GM23338 (cell line): ENCODE results near the gene NCOR2.

Experiments
- EZH2 ChIP-seq: fragments of 200-600 bp; sonication (generic); IDR thresholded peaks from one replicate; pipeline ENCODE4 v1.8.0; 2017; ENCODE audit warnings: antibody characterized with exemption, mild to moderate bottlenecking, low read depth; ENCODE audit not compliant: unreplicated experiment
- ZNF331 ChIP-seq: fragments of 250-450 bp; sonication (Bioruptor Pico); IDR thresholded peaks from 2 replicates; pipeline ENCODE4 v1.5.0; 2020; ENCODE audit warnings: low read depth, mild to moderate bottlenecking, moderate library complexity
- TF ChIP-seq, protein P1 (sequence below), 2 experiments: fragments of 200-600 bp in 1 of 2; sonication (generic) in 1 of 2; conservative IDR thresholded peaks; 2 replicates each; pipeline versions ENCODE4 v1.5.1 to v1.6.1; 2016 to 2017; ENCODE audit warnings: antibody characterized with exemption in 2 of 2, low read depth in 2 of 2, mild to moderate bottlenecking in 2 of 2, moderate library complexity in 1 of 2
- TF ChIP-seq, protein P2 (sequence below): IDR thresholded peaks from one replicate; pipeline ENCODE4 v1.6.1; 2018; ENCODE audit warnings: antibody characterized with exemption; ENCODE audit not compliant: unreplicated experiment

DNA sequence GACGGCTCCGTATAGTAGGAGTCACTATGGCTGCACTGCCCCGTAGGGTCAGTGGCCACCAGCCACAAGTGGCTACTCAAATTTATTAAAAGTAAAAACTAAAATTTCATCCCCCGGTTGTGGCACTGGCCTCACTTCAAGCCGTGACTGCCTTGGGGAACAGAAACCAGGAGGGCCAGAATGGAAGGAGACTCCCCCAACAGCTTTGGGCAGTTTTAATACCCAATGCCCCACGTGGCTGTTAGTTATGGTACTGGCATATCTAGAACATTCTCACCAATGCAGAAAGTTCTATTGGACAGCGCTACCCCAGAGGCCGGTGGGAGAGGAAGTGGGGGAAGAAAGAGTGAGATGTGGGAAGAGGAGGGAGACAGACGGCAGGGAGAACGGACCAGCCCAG lies 6.2 kb downstream of the NCOR2 start:
- TF ChIP-seq, protein P1, sequence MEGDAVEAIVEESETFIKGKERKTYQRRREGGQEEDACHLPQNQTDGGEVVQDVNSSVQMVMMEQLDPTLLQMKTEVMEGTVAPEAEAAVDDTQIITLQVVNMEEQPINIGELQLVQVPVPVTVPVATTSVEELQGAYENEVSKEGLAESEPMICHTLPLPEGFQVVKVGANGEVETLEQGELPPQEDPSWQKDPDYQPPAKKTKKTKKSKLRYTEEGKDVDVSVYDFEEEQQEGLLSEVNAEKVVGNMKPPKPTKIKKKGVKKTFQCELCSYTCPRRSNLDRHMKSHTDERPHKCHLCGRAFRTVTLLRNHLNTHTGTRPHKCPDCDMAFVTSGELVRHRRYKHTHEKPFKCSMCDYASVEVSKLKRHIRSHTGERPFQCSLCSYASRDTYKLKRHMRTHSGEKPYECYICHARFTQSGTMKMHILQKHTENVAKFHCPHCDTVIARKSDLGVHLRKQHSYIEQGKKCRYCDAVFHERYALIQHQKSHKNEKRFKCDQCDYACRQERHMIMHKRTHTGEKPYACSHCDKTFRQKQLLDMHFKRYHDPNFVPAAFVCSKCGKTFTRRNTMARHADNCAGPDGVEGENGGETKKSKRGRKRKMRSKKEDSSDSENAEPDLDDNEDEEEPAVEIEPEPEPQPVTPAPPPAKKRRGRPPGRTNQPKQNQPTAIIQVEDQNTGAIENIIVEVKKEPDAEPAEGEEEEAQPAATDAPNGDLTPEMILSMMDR (conservative IDR thresholded peaks at IDR 0.05; ENCODE audit: low read depth in 2 of 2), result no peak
- TF ChIP-seq, protein P2, sequence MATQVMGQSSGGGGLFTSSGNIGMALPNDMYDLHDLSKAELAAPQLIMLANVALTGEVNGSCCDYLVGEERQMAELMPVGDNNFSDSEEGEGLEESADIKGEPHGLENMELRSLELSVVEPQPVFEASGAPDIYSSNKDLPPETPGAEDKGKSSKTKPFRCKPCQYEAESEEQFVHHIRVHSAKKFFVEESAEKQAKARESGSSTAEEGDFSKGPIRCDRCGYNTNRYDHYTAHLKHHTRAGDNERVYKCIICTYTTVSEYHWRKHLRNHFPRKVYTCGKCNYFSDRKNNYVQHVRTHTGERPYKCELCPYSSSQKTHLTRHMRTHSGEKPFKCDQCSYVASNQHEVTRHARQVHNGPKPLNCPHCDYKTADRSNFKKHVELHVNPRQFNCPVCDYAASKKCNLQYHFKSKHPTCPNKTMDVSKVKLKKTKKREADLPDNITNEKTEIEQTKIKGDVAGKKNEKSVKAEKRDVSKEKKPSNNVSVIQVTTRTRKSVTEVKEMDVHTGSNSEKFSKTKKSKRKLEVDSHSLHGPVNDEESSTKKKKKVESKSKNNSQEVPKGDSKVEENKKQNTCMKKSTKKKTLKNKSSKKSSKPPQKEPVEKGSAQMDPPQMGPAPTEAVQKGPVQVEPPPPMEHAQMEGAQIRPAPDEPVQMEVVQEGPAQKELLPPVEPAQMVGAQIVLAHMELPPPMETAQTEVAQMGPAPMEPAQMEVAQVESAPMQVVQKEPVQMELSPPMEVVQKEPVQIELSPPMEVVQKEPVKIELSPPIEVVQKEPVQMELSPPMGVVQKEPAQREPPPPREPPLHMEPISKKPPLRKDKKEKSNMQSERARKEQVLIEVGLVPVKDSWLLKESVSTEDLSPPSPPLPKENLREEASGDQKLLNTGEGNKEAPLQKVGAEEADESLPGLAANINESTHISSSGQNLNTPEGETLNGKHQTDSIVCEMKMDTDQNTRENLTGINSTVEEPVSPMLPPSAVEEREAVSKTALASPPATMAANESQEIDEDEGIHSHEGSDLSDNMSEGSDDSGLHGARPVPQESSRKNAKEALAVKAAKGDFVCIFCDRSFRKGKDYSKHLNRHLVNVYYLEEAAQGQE, result no peak
- no peak for TF ChIP-seq ZNF331
- no peak for TF ChIP-seq EZH2
